ENCODE data around the gene IGFALS.
A peak's percentile ranks its signal among the peaks of the same experiment; 100 is the strongest.

The IGFALS gene

DNA sequence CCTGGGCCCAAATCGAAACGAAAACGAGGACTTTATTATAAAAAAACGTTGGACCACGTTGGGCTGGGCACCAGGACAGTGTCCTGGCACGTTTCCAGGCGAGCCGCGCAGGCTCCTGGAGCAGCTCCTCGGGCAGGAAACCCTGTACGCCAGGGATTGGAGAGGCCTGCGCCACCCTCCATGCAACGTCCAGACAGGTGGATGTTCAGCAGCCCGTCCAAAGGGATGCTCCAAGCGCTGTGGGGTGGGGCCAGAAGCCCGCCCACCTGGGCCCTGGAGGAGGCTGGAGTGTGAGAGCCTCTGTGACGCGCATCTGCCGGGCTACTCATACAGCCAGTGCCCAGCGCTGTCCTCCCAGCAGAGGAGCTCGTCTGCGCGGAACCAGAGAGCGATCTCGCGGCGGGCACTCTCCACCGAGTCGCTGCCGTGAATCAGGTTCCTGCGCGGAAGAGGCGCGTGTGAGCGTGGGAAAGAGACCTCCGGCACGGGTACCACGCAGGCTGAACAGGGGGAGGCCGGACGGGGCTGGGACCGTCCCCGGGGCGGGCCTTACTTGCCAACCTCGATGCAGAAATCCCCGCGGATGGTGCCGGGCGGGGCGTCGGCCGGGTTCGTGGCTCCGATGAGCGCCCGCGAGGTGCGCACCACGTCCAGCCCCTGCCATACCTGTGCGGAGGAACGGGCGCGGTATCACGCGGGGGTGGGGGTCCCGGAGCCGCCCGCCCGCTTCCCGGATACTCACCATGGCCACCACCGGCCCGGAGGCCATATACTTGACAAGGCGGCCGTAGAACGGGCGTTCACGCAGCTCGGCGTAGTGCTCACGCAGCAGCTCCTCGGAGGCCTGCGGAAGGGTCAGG is 22.9 kb downstream of the IGFALS start:
- intact Hi-C loops (cut with DNase I): no loop called here
- peak in 41 of 42 donors; percentile 38 to 84 (median 63) for DNase-seq

- DNase-seq: peak in 13 of 42 donors; percentile 11 to 63 (median 38)
- intact Hi-C loops (cut with DNase I): loop anchor here (10.0 kb wide), 1 partner anchor 65 kb away; the partner anchor contains the start of gene MAPK8IP3
These were observed 23.9 kb downstream of the IGFALS start for GRCh38 chr16:1769402-1770300.

GRCh38 chr16:1768767-1769401 is 24.6 kb downstream of the IGFALS start:
- no peak for DNase-seq
- intact Hi-C loops (cut with DNase I): loop anchor here (10.0 kb wide), 1 partner anchor 64 kb away; the partner anchor contains the start of gene MAPK8IP3

DNA sequence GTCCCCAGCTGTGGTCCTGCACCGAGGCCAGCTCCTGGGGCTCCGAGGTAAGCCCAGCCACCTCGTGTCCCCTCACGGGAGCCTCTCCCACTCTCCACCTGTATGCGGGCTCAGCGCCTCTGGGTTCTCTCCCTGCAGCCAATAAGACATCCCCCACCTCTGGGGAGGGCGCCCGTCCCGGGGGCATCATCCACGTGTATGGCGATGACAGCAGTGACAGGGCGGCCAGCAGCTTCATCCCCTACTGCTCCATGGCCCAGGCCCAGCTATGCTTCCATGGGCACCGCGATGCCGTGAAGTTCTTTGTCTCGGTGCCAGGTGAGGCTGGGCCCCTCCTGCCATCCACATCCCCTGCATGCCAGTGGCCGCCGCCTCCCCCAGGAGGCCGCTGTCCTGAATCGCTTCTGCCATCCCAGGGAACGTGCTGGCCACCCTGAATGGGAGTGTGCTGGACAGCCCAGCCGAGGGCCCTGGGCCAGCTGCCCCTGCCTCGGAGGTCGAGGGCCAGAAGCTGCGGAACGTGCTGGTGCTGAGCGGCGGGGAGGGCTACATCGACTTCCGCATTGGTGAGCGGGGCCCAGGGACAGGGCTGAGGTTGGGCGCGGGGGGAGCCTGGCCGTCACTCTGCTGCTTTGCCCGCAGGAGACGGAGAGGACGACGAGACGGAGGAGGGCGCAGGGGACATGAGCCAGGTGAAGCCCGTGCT is 25.3 kb downstream of the IGFALS start:
- DNase-seq: no peak
- intact Hi-C loops (cut with DNase I): loop anchor here (10.0 kb wide), 1 partner anchor 63 kb away; the partner anchor contains the start of gene MAPK8IP3

- intact Hi-C loops (cut with DNase I): loop anchor here (10.0 kb wide), 1 partner anchor 63 kb away; the partner anchor contains the start of gene MAPK8IP3
- DNase-seq: no peak
These were observed 26.1 kb downstream of the IGFALS start for GRCh38 chr16:1767116-1767994.

DNA sequence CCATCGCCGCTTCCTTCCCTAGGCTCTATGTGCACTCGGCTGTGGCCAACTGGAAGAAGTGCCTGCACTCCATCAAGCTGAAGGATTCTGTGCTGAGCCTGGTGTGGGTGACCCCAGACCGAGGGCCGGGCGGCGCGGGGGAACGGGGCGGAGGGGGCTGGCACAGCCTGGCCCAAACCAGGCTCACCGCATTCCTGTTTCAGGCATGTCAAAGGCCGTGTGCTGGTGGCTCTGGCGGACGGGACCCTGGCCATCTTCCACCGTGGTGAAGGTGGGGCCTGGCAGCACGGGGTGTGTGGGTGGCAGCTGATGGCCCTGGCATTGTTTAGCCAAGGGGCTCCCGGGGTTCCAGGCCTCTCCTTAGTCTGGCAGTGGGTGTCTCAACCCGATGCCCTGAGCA is 26.8 kb downstream of the IGFALS start:
- no peak for DNase-seq
- intact Hi-C loops (cut with DNase I): loop anchor here (10.0 kb wide), 1 partner anchor 62 kb away; the partner anchor contains the start of gene MAPK8IP3

DNA sequence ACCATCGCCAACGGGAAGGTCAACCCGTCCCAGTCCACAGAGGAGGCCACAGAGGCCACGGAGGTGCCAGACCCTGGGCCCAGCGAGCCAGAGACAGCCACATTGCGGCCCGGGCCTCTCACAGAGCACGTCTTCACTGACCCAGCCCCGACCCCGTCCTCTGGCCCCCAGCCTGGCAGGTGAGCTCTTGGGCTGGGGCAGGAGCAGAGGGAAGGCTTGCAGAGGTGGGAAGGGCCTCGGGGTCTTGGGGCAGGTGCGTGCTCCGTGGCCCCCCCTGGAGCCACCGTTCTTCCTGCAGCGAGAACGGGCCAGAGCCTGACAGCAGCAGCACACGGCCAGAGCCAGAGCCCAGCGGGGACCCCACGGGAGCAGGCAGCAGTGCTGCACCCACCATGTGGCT is 27.3 kb downstream of the IGFALS start:
- intact Hi-C loops (cut with DNase I): loop anchor here (10.0 kb wide), 1 partner anchor 61 kb away; the partner anchor contains the start of gene MAPK8IP3

GRCh38 chr16:1765826-1766225 is 27.7 kb downstream of the IGFALS start:
- no peak for DNase-seq
- intact Hi-C loops (cut with DNase I): loop anchor here (10.0 kb wide), 1 partner anchor 61 kb away; the partner anchor contains the start of gene MAPK8IP3

More for the DNA sequence above, 27.3 kb downstream of the IGFALS start:
- DNase-seq: no peak

GRCh38 chr16:1764971-1765370 is 28.5 kb downstream of the IGFALS start:
- intact Hi-C loops (cut with DNase I): loop anchor here (10.0 kb wide), 1 partner anchor 60 kb away; the partner anchor contains the start of gene MAPK8IP3
- DNase-seq: peak in 12 of 42 donors; percentile 19 to 65 (median 42)

DNA sequence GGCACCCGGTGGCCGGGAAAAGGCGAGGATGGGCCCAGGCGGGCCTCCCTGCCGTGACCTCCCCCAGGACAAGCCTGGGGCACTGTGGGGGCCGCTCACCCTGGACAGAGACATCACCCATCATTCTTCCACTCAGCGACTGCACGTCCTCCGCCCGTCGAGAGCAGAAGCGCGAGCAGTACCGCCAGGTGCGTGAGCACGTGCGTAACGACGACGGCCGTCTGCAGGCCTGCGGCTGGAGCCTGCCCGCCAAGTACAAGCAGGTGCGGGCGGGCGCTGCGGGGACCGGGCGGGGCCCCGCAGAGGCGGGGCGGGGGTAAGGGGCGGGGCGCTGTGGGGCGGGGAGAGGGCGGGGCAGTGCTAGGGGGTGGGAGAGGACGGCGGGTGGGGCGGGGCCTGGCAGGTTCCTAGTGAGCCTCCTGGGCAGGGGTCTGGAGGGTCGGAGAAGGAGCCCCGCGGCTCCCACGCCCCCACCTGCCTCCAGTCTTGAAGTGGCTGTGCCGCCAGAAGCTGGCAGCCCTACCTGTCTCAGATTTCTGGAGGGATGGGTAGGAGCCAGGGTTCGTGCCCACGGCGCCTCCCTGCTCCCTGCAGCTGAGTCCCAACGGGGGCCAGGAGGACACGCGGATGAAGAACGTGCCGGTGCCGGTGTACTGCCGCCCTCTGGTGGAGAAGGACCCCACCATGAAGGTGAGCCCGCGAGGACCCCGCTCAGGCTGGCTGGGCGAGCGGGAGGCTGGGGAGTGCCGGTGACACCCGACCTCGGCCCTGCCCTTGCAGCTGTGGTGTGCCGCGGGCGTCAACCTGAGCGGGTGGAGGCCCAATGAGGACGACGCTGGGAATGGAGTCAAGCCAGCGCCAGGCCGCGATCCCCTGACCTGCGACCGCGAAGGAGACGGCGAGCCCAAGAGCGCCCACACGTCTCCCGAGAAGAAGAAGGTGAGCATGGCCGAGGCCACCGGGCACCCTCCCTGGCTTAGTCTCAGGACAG is 29.7 kb downstream of the IGFALS start:
- peak in 23 of 42 donors; percentile 32 to 70 (median 48) for DNase-seq
- intact Hi-C loops (cut with DNase I): loop anchor here (10.0 kb wide), 1 partner anchor 59 kb away; the partner anchor contains the start of gene MAPK8IP3

GRCh38 chr16:1762879-1763520 is 30.5 kb downstream of the IGFALS start:
- intact Hi-C loops (cut with DNase I): loop anchor here (10.0 kb wide), 1 partner anchor 58 kb away; the partner anchor contains the start of gene MAPK8IP3

DNA sequence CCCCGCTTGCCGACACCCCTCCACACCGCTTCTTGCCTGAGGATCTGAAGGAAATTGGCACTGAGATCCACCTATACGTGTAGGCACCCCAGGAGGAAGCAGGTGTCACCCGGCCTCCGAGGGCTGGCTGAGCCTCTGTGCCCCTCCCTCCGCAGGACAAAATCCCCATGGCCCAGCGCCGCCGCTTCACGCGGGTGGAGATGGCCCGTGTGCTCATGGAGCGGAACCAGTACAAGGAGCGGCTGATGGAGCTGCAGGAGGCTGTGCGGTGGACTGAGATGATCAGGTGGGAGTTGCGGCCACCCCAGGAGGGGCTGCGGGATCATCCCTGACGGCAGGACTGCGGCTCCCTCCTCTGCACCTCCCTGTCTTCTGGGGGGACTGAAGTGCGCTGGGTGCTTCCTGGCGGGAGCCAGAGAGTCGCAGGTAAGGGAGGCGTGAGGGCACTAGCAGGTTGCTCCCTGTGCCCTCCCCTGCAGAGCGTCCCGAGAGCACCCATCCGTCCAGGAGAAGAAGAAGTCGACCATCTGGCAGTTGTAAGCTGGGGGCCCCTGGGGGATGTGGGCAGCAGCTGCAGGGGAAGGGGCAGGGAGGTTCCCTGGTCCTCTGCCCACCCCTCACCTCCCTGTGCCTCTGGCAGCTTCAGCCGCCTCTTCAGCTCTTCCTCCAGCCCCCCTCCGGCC is 31.2 kb downstream of the IGFALS start:
- intact Hi-C loops (cut with DNase I): loop anchor here (10.0 kb wide), 1 partner anchor 58 kb away; the partner anchor contains the start of gene MAPK8IP3
- no peak for DNase-seq

More at GRCh38 chr16:1762879-1763520, 30.5 kb downstream of the IGFALS start:
- DNase-seq: no peak

- DNase-seq: no peak
- intact Hi-C loops (cut with DNase I): loop anchor here (10.0 kb wide), 1 partner anchor 57 kb away; the partner anchor contains the start of gene MAPK8IP3
These were observed 31.8 kb downstream of the IGFALS start for GRCh38 chr16:1761751-1762150.

- intact Hi-C loops (cut with DNase I): loop anchor here (10.0 kb wide), 1 partner anchor 56 kb away; the partner anchor contains the start of gene MAPK8IP3
- no peak for DNase-seq
These were observed 32.6 kb downstream of the IGFALS start for GRCh38 chr16:1760911-1761310.
